Epidermal melanocyte (primary cell): ENCODE data around the gene ANKEF1.

Experiments used
- DNase-seq: peaks from one replicate; pipeline ENCODE4 v3.0.0; 2011; ENCODE audit warnings: low spot score; ENCODE audit not compliant: insufficient read length

ANKEF1 gene

DNA sequence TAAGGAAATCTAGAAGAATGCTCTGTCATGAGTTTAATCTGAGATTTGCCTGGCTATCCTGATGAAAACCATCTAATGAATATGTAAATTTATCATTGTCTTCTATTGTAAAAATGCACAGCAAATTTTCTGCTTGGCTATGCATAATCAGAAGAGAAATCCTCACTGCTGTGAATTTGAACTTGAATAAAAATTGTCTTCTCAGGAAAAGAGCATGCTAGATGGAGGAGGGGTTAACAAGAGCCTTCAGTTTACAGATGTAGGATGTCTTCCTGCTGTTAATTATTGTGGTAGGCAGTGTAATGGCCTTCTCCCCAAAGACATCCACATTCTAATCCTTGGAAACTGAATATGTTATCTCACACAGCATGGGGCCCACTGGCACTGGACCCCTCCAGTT lies 45.8 kb downstream of the ANKEF1 start:
- no peak for DNase-seq

DNA sequence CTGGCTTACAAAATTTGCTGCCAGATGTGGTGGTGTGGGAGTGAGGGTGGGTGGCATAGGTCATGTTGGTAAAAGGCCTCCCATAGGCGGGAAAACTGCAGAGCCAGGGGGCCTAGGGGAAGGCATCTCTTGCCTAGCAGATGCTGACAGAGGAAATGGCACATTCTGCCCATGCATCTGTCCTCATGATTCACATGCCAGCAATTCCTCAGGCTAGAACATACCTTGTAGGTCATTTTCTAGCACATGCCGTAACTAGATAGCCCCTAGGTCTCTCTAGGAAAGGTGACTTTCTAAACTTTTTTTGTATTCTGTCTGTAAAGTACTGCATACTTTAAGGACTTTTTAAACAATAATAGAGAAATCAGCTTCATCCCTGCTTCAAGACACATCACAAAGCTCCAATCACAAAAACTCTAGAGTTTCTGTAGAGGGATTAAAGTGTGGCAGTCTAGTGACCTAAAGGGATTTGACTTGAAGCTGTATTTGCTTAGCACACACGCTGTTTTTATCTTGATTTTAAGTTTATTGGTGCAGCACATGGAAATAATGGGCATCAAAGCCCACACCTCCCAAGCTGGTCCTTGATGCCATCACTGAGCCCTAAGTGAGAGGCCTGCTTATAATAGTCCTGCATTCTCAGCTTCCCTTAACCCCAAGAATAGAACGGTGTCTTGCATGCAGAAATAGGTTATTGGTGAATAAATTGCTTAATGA lies 55.2 kb downstream of the ANKEF1 start:
- DNase-seq = no peak

DNA sequence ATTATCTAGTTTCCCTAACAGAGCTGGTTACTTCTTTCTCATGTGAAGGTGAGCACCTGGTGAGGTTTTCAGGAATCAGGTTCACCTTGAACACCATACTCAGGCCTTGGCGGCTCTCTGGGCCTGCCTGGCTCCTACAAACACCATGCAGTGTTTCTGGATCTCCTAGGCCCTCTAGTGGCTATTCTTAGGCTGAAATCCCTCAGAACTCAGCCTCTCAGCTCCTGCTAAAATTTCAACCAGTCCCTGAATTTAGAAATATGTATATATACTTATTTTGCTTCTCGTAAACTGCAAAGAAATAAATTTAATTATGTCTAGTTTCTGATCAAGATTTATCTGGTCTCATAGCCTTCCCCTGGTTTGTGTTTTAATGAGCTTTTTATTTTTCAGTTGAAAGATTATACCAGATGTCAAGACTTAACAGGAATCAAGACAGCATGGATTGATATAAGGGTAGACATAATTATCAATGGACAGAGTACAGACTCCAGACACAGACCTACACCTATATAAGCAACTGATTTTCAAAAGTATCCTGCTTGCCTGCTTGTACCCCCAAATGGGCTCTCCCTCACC lies 55.9 kb downstream of the ANKEF1 start:
- DNase-seq = peak; percentile 35

DNA sequence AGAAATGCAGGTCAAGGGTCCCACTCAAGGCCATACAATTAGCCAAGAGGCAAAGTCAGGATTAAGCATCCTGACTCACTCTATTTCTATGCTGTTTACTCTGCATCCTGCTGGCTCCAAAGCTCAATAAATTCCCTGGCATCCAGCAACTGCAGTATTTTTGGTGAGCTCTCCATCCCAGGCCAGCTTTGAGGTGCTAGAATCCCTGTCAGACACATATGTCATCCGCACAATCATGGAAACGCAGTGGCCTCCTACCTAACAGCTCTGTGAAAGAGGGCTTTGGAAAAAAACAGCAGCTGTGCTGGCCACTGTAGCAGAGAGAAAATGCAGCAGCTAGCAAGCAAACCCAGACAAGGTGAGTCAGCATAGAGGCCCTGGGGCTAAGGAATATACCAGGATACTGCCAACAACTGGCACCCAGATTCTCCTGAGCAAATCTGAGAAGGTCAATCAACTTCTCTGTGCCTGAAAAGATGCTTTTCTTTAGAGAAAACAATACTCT lies 58.4 kb downstream of the ANKEF1 start:
- no peak for DNase-seq

DNA sequence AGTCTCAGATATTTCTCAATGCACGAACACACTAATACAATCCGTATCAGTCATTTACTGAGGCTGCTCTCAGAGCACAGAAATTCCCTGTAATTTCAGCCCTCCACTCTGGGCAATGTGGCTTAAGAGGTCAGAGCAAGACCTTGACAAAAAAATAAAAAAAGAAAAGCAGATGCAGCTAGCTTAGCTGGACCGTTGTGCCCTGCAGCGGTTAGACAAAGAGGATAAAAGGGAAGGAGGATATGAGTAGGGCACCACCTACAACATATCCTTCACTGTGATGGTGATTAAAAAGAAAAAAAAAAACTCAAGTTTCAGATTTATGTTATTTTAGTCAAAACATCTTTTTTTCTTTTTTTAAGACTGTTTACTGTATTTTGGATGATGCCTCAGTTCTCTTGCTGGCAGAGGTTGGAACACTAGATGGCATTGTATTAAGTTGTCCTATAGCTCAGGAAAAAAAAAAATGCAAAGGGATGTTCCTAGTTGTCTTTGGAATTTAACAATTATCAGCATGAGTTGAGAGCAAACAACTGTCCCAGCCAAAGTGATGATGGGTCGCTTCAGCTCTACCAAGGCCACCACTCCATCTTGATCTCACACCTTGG lies 59.9 kb downstream of the ANKEF1 start:
- DNase-seq = no peak

DNA sequence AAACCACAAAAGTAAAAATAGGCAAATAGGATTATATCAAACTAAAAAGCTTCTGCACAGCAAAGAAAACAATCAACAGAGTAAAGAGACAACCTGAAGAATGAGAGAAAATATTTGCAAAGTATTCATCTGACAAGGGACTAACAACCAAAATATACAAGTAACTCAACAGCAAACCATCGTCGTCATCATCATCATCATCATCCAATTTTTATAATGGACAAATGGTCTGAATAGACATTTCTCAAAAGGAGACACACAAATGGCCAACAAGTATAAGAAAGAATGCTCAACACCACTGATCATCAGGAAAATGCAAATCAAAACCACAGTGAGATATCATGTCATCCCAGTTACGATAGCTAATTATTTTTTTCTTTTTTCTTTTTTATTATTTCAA lies 62.0 kb downstream of the ANKEF1 start:
- DNase-seq = no peak

DNA sequence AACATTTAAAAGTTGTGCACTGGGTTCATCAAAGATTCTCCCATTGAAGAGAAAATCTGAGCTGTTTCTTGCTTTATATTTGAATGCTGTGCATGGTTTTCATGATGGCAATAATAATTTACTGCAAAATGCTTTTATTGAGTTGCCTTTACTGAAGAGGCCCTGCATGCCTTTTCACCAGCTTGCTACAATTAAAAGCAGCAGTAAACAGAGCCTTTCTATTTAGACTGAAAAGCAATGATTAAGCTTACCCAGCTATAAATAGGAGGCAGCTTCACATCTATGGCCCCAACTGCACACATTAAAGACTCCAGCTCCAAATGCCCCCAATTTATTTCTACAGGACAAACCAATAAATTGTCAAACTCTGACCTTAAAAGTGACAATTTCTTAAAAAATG lies 70.3 kb downstream of the ANKEF1 start:
- peak; percentile 32 for DNase-seq
